Uterus (tissue), 4 donors: Measurements from ENCODE around the gene IQCB1. TPM values are rescaled to one million over a fixed set of nuclear protein-coding genes. Genes with fewer than 3 reads are reported as not detected.
A peak's percentile ranks its signal among the peaks of the same experiment; 100 is the strongest.

Experiments used
- DNase-seq, 2 donors: peaks; one replicate each; pipeline ENCODE4 v3.0.0-alpha.2; 2019 to 2020
- H3K27ac ChIP-seq, 2 donors: fragments of 200-600 bp; sonication (generic); 1 replicate in 1 of 2; 2 replicates in 1 of 2; pipeline ENCODE4 v1.5.1; 2016 to 2018
- H3K27me3 ChIP-seq, 2 donors: fragments of 200-600 bp; sonication (generic); one replicate each; pipeline ENCODE4 v1.5.1; 2018 to 2019; ENCODE audit warnings: control low read depth in 1 of 2
- H3K36me3 ChIP-seq, 2 donors: fragments of 200-600 bp; sonication (generic); one replicate each; pipeline ENCODE4 v1.5.1; 2019; ENCODE audit warnings: control low read depth in 1 of 2
- H3K4me1 ChIP-seq, 2 donors: fragments of 200-600 bp; sonication (generic); one replicate each; pipeline ENCODE4 v1.5.1; 2018 to 2019; ENCODE audit warnings: control low read depth in 1 of 2
- H3K4me3 ChIP-seq, 2 donors: fragments of 200-600 bp; sonication (generic); 1 replicate in 1 of 2; 2 replicates in 1 of 2; pipeline ENCODE4 v1.5.1; 2018 to 2019; ENCODE audit warnings: mild to moderate bottlenecking in 1 of 2
- H3K9me3 ChIP-seq, 2 donors: fragments of 200-600 bp; sonication (generic); one replicate each; pipeline ENCODE4 v1.5.1; 2019; ENCODE audit warnings: control low read depth in 1 of 2
- CTCF ChIP-seq, 4 experiments: fragments of 200-600 bp in 2 of 4; fragments of 450-650 bp in 2 of 4; sonication (generic) in 2 of 4; IDR thresholded peaks; one replicate each; pipeline ENCODE4 v1.5.1; 2016 to 2019; ENCODE audit warnings: antibody characterized with exemption in 4 of 4, mild to moderate bottlenecking in 2 of 4, moderate library complexity in 1 of 4
- POLR2A ChIP-seq, 2 donors: fragments of 450-650 bp; IDR thresholded peaks; one replicate each; pipeline ENCODE4 v1.6.1; 2016; ENCODE audit warnings: antibody characterized with exemption in 2 of 2, mild to moderate bottlenecking in 1 of 2, moderate library complexity in 1 of 2
- intact Hi-C: fragments of 100-400 bp; cut with DNase I; formaldehyde crosslinking; loops from one replicate; pipeline ENCODE4 v1.15.1; 2023; ENCODE audit warnings: low total_unique reads
- total RNA-seq, 4 donors: library from RNA; depleted of rRNA in 3 of 4; stranded (reverse); fragments of >200 nt in 3 of 4; gene quantifications; one replicate each; pipeline versions ENCODE4 v1.1.0 to v1.2.4, GENCODE V29; 2014 to 2023
- donor health status: DM: yes; HTN: yes; CAD: no.

The IQCB1 gene
- total RNA-seq, 4 donors from 2014 or later: 17.9 to 69.4 (median 37.7) TPM

GRCh38 chr3:121757087-121757811, 77.6 kb downstream of the IQCB1 start:
- Histone ChIP-seq H3K9me3 (no peaks in the 10 kb centered on the region), H3K4me3 (no peak overlapping the region), H3K27me3 (no peaks in the 10 kb centered on the region), H3K36me3 (no peaks in the 10 kb centered on the region), H3K4me1 (no peaks in the 10 kb centered on the region), H3K27ac (no peak overlapping the region)
- TF ChIP-seq POLR2A (IDR thresholded peaks at IDR 0.05) (no peak), CTCF (IDR thresholded peaks at IDR 0.05) (no peak)
- intact Hi-C loops: no loop called here
- no peak for DNase-seq

DNA sequence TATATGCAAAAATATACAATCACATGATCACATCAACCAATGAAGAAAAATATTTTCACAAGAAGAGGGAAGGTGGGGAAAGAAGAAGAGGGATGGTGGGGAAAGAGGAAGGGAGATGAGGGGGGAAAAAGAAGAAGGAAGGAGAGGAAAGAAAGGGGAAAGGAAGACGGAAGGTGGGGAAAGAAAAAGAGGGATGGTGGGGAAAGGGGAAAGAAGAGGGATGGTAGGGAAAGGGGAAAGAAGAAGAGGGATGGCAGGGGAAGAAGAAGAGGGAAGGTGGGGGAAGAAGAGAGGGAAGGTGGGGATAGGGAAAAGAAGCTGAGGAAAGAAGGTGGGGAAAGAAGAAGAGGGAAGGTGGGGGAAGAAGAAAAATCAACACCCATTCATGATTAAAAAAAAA, 82.1 kb downstream of the IQCB1 start:
- TF ChIP-seq POLR2A (IDR thresholded peaks at IDR 0.05) (no peak), CTCF (IDR thresholded peaks at IDR 0.05) (no peak)
- no peak for DNase-seq
- no peaks in the 10 kb centered on the region for H3K9me3 ChIP-seq
- H3K4me3 ChIP-seq: no peak overlapping the region
- no peak overlapping the region for H3K27ac ChIP-seq
- peaks cover 0 to 6% of the 10 kb centered on the region in 2 donors for H3K4me1 ChIP-seq
- H3K36me3 ChIP-seq: no peaks in the 10 kb centered on the region
- no peaks in the 10 kb centered on the region for H3K27me3 ChIP-seq
- intact Hi-C loops: no loop called here

- Histone ChIP-seq H3K27ac (no peak overlapping the region), H3K27me3 (no peaks in the 10 kb centered on the region), H3K4me1 (peaks cover 0 to 7% of the 10 kb centered on the region in 2 donors), H3K36me3 (no peaks in the 10 kb centered on the region), H3K4me3 (no peak overlapping the region), H3K9me3 (no peaks in the 10 kb centered on the region)
- no peak for DNase-seq
- TF ChIP-seq CTCF (IDR thresholded peaks at IDR 0.05): no peak
- no peak for TF ChIP-seq POLR2A (IDR thresholded peaks at IDR 0.05)
- intact Hi-C loops: no loop called here
These were observed 82.6 kb downstream of the IQCB1 start for GRCh38 chr3:121752261-121752660.

GRCh38 chr3:121750087-121750415, 84.8 kb downstream of the IQCB1 start:
- intact Hi-C loops: no loop called here
- peak overlapping the region; percentile 59 to 75 for H3K4me3 ChIP-seq
- peaks cover 0 to 7% of the 10 kb centered on the region in 2 donors for H3K4me1 ChIP-seq
- no peaks in the 10 kb centered on the region for H3K27me3 ChIP-seq
- H3K27ac ChIP-seq: peak overlapping the region; percentile 46 to 75
- H3K9me3 ChIP-seq: no peaks in the 10 kb centered on the region
- TF ChIP-seq CTCF (IDR thresholded peaks at IDR 0.05): no peak
- no peak for TF ChIP-seq POLR2A (IDR thresholded peaks at IDR 0.05)
- H3K36me3 ChIP-seq: no peaks in the 10 kb centered on the region
- DNase-seq: no peak

DNA sequence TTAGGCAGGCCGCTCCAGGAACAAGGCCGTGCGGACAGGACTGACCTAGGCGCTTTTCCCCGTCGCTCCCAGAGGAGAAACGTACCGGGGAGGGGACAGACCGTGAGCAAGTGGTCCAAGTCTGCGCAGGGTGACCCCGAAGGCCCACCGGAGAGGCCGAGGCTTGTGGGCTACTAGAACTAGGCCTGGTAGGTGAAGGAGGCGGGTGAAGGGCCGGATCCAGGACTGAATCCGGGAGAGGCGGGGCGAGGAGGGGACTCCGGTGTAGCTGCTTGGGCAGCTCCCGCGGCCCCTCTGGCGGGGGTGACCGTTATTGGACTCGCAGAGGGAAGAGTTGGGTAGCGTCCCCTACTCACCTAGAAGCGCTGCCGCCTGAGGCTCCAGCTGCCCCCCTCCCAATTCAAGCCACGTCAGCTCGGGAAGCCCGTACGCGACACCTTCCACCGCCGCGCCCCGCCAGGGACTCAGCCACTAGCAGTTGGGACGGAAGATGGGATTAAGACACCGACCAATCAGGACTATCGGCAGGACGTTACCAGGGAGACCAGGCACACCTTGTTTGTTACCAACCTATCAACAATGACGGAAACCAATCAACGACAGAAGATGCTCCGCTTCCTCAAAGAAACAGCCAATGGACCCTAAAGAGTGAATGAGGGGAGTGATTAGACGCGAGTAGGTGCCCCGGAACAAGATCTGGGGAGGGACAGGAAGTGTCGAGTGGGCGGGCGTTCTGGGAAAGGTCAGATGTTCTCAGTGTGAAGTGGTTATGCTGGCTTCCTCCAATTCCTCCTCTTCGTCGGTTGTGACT, 85.4 kb downstream of the IQCB1 start, which contains the start of gene GOLGB1:
Gene GOLGB1, minus strand, starts transcription at position 466 of the 811 bp plus-strand sequence. CDS start 18,770 bp downstream, outside the sequence.
- H3K4me3 ChIP-seq: peak within 1 kb of the TSS; percentile 59 to 75
- peaks cover 0 to 7% of the 10 kb centered on the region in 2 donors for H3K4me1 ChIP-seq
- H3K27me3 ChIP-seq: no peaks in the 10 kb centered on the region
- H3K27ac ChIP-seq: peak within 1 kb of the TSS; percentile 67 to 75
- intact Hi-C loops: no loop called here
- H3K36me3 ChIP-seq: no peaks in the 10 kb centered on the region
- TF ChIP-seq CTCF (IDR thresholded peaks at IDR 0.05): peak in 1 of 4 experiments; percentile 26
- peak; percentile 86 to 94 for TF ChIP-seq POLR2A (IDR thresholded peaks at IDR 0.05)
- DNase-seq: peak; percentile 89 to 95
- H3K9me3 ChIP-seq: no peaks in the 10 kb centered on the region
